H1 (cell line): ENCODE data around the gene VAPB.

Source experiments
- HDAC2 ChIP-seq, 2 experiments: fragments of 300-600 bp in 1 of 2; sonication (generic) in 1 of 2; IDR thresholded peaks; 2 replicates each; pipeline ENCODE4 v1.6.1; 2011 to 2012; ENCODE audit warnings: low read depth in 2 of 2, low read length in 2 of 2, mild to moderate bottlenecking in 2 of 2, moderate library complexity in 2 of 2, borderline replicate concordance in 1 of 2, inconsistent platforms in 1 of 2
- JUND ChIP-seq: IDR thresholded peaks from 2 replicates; pipeline ENCODE4 v1.6.1; 2011; ENCODE audit warnings: mild to moderate bottlenecking, improper control_type of control experiment, low read length
- MAFK ChIP-seq: IDR thresholded peaks from 2 replicates; pipeline ENCODE4 v1.6.1; 2012; ENCODE audit warnings: low read depth, mild to moderate bottlenecking, improper control_type of control experiment, low read length
- PHF8 ChIP-seq: fragments of 200-600 bp; sonication (generic); conservative IDR thresholded peaks from 2 replicates; pipeline ENCODE4 v1.7.1; 2012; ENCODE audit warnings: low read depth, mild to moderate bottlenecking, inconsistent platforms, low read length, moderate library complexity
- POLR2A ChIP-seq, 2 experiments: IDR thresholded peaks; 1 replicate in 1 of 2; 2 replicates in 1 of 2; pipeline ENCODE4 v1.6.1; 2011; ENCODE audit warnings: low read depth in 2 of 2, low read length in 2 of 2, mild to moderate bottlenecking in 2 of 2; ENCODE audit errors: control extremely low read depth in 1 of 2
- RFX5 ChIP-seq: IDR thresholded peaks from 2 replicates; pipeline ENCODE4 v1.6.1; 2011; ENCODE audit warnings: low read depth, low read length, improper control_type of control experiment, borderline replicate concordance
- TCF12 ChIP-seq: IDR thresholded peaks from 2 replicates; pipeline ENCODE4 v1.6.1; 2011; ENCODE audit warnings: low read depth, mild to moderate bottlenecking, low read length
- TF ChIP-seq, protein P1 (sequence below), 3 experiments: IDR thresholded peaks; 1 replicate in 2 of 3; 2 replicates in 1 of 3; pipeline versions ENCODE4 v1.5.1 to v1.6.1; 2011; ENCODE audit warnings: low read length in 3 of 3, mild to moderate bottlenecking in 3 of 3, inconsistent platforms in 2 of 3, low read depth in 1 of 3, moderate library complexity in 1 of 3; ENCODE audit not compliant: insufficient read depth in 1 of 3; ENCODE audit errors: control extremely low read depth in 1 of 3

DNA sequence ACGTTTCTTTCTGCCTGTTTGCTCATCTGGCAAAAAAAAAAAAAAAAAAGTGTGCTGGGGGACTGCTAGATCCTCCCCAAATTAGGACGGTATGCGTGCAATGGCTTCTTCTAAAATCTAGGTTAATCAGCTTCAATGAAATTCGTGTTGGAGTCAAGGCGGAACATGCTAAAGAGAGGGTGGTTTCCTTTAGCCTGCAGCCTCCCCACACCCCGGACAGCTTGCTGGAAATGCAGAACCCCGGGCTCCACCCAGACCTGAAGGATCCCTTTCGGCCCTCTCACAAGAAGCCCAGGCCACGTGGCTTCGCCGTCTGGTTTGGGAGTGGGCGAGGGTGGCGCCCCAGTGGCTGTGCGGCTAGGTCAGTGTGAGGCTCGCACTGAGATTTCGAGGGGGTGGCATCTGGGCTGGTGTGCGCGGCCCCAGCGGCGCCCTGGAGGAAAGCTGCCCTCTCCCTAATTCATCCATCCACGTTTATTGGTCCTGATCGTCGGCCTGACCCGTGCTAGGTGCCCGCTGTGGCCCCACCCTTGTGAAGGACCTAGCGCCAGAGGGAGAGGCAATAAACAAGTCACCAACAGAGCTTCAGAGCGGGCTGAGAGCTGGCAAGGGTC, 77.2 kb downstream of the VAPB start:
- TF ChIP-seq POLR2A (IDR thresholded peaks at IDR 0.05; ENCODE audit: control extremely low read depth in 1 of 2, low read depth in 2 of 2, low read length in 2 of 2) (no peak), HDAC2 (IDR thresholded peaks at IDR 0.05; ENCODE audit: borderline replicate concordance in 1 of 2, low read depth in 2 of 2, low read length in 2 of 2) (no peak), PHF8 (no peak), RFX5 (no peak), JUND (no peak), MAFK (no peak), TCF12 (no peak)
- TF ChIP-seq, protein P1, sequence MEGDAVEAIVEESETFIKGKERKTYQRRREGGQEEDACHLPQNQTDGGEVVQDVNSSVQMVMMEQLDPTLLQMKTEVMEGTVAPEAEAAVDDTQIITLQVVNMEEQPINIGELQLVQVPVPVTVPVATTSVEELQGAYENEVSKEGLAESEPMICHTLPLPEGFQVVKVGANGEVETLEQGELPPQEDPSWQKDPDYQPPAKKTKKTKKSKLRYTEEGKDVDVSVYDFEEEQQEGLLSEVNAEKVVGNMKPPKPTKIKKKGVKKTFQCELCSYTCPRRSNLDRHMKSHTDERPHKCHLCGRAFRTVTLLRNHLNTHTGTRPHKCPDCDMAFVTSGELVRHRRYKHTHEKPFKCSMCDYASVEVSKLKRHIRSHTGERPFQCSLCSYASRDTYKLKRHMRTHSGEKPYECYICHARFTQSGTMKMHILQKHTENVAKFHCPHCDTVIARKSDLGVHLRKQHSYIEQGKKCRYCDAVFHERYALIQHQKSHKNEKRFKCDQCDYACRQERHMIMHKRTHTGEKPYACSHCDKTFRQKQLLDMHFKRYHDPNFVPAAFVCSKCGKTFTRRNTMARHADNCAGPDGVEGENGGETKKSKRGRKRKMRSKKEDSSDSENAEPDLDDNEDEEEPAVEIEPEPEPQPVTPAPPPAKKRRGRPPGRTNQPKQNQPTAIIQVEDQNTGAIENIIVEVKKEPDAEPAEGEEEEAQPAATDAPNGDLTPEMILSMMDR (IDR thresholded peaks at IDR 0.05; ENCODE audit: control extremely low read depth in 1 of 3, insufficient read depth in 1 of 3, low read depth in 1 of 3, low read length in 3 of 3) = no peak
